ENCODE data around the gene PTPRT. TPM values are rescaled to one million over a fixed set of nuclear protein-coding genes. Genes with fewer than 3 reads are reported as not detected.

Gene PTPRT
- total and polyA plus RNA-seq, 2 experiments from 2014 or later, result not detected

DNA sequence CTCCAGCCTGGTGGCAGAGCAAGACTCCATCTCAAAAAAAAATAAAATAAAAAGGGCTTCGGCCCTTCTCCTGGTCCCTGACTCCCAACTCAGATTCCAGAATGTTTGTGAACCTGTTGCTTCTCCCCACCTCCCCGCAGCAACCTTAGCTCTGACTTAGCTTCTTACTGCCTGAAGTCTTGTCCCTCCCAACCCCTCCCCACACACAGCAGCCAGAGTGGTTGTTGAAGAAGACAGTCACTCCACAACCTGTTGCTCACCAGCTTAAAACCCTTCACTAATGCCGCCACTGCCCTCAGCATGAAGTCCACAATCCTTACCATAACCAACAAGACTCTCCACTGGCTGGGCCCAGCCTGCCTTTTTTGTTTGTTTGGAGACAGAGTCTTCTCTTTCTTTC lies 6.5 kb upstream of the PTPRT start:
- H3K27ac ChIP-seq (ENCODE audit: low read depth), result no peak overlapping the region
- no peak overlapping the region for H3K4me3 Mint-ChIP-seq
- H3K9me3 Mint-ChIP-seq, result peaks cover 97% of the 10 kb centered on the region
- no peak for ATAC-seq
- no peak overlapping the region for H2AFZ ChIP-seq
- H3K4me1 ChIP-seq (ENCODE audit: insufficient read depth), result no peaks in the 10 kb centered on the region
- H3K27me3 ChIP-seq (ENCODE audit: insufficient read depth), result peaks cover 9% of the 10 kb centered on the region
- DNase-seq (ENCODE audit: low spot score), result no peak
- H3K4me1 Mint-ChIP-seq, result peaks cover 4% of the 10 kb centered on the region; the same call in 2 of the 3 replicates
- H3K4me2 ChIP-seq, result no peak overlapping the region
- TF ChIP-seq, protein P1, sequence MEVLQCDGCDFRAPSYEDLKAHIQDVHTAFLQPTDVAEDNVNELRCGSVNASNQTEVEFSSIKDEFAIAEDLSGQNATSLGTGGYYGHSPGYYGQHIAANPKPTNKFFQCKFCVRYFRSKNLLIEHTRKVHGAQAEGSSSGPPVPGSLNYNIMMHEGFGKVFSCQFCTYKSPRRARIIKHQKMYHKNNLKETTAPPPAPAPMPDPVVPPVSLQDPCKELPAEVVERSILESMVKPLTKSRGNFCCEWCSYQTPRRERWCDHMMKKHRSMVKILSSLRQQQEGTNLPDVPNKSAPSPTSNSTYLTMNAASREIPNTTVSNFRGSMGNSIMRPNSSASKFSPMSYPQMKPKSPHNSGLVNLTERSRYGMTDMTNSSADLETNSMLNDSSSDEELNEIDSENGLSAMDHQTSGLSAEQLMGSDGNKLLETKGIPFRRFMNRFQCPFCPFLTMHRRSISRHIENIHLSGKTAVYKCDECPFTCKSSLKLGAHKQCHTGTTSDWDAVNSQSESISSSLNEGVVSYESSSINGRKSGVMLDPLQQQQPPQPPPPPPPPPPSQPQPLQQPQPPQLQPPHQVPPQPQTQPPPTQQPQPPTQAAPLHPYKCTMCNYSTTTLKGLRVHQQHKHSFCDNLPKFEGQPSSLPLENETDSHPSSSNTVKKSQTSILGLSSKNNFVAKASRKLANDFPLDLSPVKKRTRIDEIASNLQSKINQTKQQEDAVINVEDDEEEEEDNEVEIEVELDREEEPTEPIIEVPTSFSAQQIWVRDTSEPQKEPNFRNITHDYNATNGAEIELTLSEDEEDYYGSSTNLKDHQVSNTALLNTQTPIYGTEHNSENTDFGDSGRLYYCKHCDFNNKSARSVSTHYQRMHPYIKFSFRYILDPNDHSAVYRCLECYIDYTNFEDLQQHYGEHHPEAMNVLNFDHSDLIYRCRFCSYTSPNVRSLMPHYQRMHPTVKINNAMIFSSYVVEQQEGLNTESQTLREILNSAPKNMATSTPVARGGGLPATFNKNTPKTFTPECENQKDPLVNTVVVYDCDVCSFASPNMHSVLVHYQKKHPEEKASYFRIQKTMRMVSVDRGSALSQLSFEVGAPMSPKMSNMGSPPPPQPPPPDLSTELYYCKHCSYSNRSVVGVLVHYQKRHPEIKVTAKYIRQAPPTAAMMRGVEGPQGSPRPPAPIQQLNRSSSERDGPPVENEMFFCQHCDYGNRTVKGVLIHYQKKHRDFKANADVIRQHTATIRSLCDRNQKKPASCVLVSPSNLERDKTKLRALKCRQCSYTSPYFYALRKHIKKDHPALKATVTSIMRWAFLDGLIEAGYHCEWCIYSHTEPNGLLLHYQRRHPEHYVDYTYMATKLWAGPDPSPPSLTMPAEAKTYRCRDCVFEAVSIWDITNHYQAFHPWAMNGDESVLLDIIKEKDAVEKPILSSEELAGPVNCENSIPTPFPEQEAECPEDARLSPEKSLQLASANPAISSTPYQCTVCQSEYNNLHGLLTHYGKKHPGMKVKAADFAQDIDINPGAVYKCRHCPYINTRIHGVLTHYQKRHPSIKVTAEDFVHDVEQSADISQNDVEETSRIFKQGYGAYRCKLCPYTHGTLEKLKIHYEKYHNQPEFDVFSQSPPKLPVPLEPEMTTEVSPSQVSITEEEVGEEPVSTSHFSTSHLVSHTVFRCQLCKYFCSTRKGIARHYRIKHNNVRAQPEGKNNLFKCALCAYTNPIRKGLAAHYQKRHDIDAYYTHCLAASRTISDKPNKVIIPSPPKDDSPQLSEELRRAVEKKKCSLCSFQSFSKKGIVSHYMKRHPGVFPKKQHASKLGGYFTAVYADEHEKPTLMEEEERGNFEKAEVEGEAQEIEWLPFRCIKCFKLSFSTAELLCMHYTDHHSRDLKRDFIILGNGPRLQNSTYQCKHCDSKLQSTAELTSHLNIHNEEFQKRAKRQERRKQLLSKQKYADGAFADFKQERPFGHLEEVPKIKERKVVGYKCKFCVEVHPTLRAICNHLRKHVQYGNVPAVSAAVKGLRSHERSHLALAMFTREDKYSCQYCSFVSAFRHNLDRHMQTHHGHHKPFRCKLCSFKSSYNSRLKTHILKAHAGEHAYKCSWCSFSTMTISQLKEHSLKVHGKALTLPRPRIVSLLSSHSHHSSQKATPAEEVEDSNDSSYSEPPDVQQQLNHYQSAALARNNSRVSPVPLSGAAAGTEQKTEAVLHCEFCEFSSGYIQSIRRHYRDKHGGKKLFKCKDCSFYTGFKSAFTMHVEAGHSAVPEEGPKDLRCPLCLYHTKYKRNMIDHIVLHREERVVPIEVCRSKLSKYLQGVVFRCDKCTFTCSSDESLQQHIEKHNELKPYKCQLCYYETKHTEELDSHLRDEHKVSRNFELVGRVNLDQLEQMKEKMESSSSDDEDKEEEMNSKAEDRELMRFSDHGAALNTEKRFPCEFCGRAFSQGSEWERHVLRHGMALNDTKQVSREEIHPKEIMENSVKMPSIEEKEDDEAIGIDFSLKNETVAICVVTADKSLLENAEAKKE (CRISPR knock-in tag; IDR thresholded peaks at IDR 0.05), result no peak
- TF ChIP-seq, protein P2, sequence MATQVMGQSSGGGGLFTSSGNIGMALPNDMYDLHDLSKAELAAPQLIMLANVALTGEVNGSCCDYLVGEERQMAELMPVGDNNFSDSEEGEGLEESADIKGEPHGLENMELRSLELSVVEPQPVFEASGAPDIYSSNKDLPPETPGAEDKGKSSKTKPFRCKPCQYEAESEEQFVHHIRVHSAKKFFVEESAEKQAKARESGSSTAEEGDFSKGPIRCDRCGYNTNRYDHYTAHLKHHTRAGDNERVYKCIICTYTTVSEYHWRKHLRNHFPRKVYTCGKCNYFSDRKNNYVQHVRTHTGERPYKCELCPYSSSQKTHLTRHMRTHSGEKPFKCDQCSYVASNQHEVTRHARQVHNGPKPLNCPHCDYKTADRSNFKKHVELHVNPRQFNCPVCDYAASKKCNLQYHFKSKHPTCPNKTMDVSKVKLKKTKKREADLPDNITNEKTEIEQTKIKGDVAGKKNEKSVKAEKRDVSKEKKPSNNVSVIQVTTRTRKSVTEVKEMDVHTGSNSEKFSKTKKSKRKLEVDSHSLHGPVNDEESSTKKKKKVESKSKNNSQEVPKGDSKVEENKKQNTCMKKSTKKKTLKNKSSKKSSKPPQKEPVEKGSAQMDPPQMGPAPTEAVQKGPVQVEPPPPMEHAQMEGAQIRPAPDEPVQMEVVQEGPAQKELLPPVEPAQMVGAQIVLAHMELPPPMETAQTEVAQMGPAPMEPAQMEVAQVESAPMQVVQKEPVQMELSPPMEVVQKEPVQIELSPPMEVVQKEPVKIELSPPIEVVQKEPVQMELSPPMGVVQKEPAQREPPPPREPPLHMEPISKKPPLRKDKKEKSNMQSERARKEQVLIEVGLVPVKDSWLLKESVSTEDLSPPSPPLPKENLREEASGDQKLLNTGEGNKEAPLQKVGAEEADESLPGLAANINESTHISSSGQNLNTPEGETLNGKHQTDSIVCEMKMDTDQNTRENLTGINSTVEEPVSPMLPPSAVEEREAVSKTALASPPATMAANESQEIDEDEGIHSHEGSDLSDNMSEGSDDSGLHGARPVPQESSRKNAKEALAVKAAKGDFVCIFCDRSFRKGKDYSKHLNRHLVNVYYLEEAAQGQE (IDR thresholded peaks at IDR 0.05; ENCODE audit: unreplicated experiment), result no peak
- TF ChIP-seq CREB1 (CRISPR knock-in tag; IDR thresholded peaks at IDR 0.05; ENCODE audit: low read depth), result no peak
- TF ChIP-seq POLR2AphosphoS5 (IDR thresholded peaks at IDR 0.05; ENCODE audit: low read depth), result no peak
- TF ChIP-seq ZNF331 (CRISPR knock-in tag; IDR thresholded peaks at IDR 0.05; ENCODE audit: low read depth), result no peak
- TF ChIP-seq JUNB (IDR thresholded peaks at IDR 0.05; ENCODE audit: unreplicated experiment), result no peak
- TF ChIP-seq ZNF114 (CRISPR knock-in tag; IDR thresholded peaks at IDR 0.05), result no peak
- peaks cover 2% of the 10 kb centered on the region for H3K27me3 Mint-ChIP-seq (ENCODE audit: insufficient read depth, low read depth, poor library complexity)
- no peak overlapping the region for H3K4me3 ChIP-seq
- H3K79me2 ChIP-seq (replicated peaks; ENCODE audit: insufficient read depth), result no peaks in the 10 kb centered on the region
- H3K36me3 ChIP-seq (ENCODE audit: insufficient read depth), result no peaks in the 10 kb centered on the region
- H3K36me3 Mint-ChIP-seq (ENCODE audit: low read depth), result peaks cover 28% of the 10 kb centered on the region; the same call in 2 of the 3 replicates
- H3F3A ChIP-seq (replicated peaks; ENCODE audit: low read depth), result no peaks in the 10 kb centered on the region
- no peaks in the 10 kb centered on the region for H4K20me1 ChIP-seq (replicated peaks; ENCODE audit: insufficient read depth)
- no peaks in the 10 kb centered on the region for H3K9me2 ChIP-seq (ENCODE audit: insufficient read depth)
- H3K27ac Mint-ChIP-seq, result no peak overlapping the region
